ES-I3 (cell line): ENCODE results near the gene ABHD10.
A peak's percentile ranks its signal among the peaks of the same experiment; 100 is the strongest.

Experiments used
- H3K36me3 ChIP-seq: 2 replicates; pipeline ENCODE4 v1.6.1; 2013; ENCODE audit warnings: mild to moderate bottlenecking, low read length, control low read depth, moderate library complexity; ENCODE audit not compliant: insufficient read depth
- H3K4me1 ChIP-seq: 2 replicates; pipeline ENCODE4 v1.6.1; 2013; ENCODE audit warnings: mild to moderate bottlenecking, control low read depth, low read length; ENCODE audit not compliant: insufficient read depth
- H3K9ac ChIP-seq: 2 replicates; pipeline ENCODE4 v1.6.1; 2013; ENCODE audit warnings: low read depth, mild to moderate bottlenecking, low read length, moderate library complexity
- H3K9me3 ChIP-seq: 2 replicates; pipeline ENCODE4 v1.6.1; 2013; ENCODE audit warnings: mild to moderate bottlenecking, low read length, moderate library complexity; ENCODE audit not compliant: control insufficient read depth, insufficient read depth

The ABHD10 gene

GRCh38 chr3:111972891-111973290 is 5.9 kb upstream of the ABHD10 start:
- H3K9ac ChIP-seq: no peak overlapping the region
- H3K4me1 ChIP-seq: no peaks in the 10 kb centered on the region
- no peaks in the 10 kb centered on the region for H3K36me3 ChIP-seq
- H3K9me3 ChIP-seq: no peaks in the 10 kb centered on the region

- no peak overlapping the region for H3K9ac ChIP-seq
- no peaks in the 10 kb centered on the region for H3K36me3 ChIP-seq
- H3K4me1 ChIP-seq: no peaks in the 10 kb centered on the region
- no peaks in the 10 kb centered on the region for H3K9me3 ChIP-seq
Measured at GRCh38 chr3:111975131-111975530, 3.7 kb upstream of the ABHD10 start.

- Histone ChIP-seq H3K4me1 (no peaks in the 10 kb centered on the region; the same call in 1 of the 2 replicates), H3K9me3 (no peaks in the 10 kb centered on the region), H3K9ac (no peak overlapping the region), H3K36me3 (no peaks in the 10 kb centered on the region; the same call in 1 of the 2 replicates)
Measured at GRCh38 chr3:111976254-111976653, 2.6 kb upstream of the ABHD10 start.

- no peaks in the 10 kb centered on the region for H3K9me3 ChIP-seq
- peak overlapping the region; percentile 88 for H3K9ac ChIP-seq
- no peaks in the 10 kb centered on the region; the same call in 1 of the 2 replicates for H3K4me1 ChIP-seq
- no peaks in the 10 kb centered on the region; the same call in 1 of the 2 replicates for H3K36me3 ChIP-seq
Measured at GRCh38 chr3:111979434-111980038, 710 bp downstream of the ABHD10 start.

- Histone ChIP-seq H3K36me3 (no peaks in the 10 kb centered on the region; the same call in 1 of the 2 replicates), H3K9ac (no peak overlapping the region), H3K9me3 (no peaks in the 10 kb centered on the region), H3K4me1 (no peaks in the 10 kb centered on the region; the same call in 1 of the 2 replicates)
Measured at GRCh38 chr3:111980716-111981456, 2.1 kb downstream of the ABHD10 start.

- Histone ChIP-seq H3K9me3 (no peaks in the 10 kb centered on the region), H3K4me1 (no peaks in the 10 kb centered on the region; the same call in 1 of the 2 replicates), H3K36me3 (no peaks in the 10 kb centered on the region; the same call in 1 of the 2 replicates), H3K9ac (no peak overlapping the region)
Measured at GRCh38 chr3:111981457-111981763, 2.6 kb downstream of the ABHD10 start.

GRCh38 chr3:111984636-111985298 is 5.9 kb downstream of the ABHD10 start:
- Histone ChIP-seq H3K9ac (no peak overlapping the region), H3K9me3 (no peaks in the 10 kb centered on the region), H3K4me1 (no peaks in the 10 kb centered on the region; the same call in 1 of the 2 replicates), H3K36me3 (no peaks in the 10 kb centered on the region; the same call in 1 of the 2 replicates)

GRCh38 chr3:111986800-111987199 is 8.0 kb downstream of the ABHD10 start:
- H3K4me1 ChIP-seq: no peaks in the 10 kb centered on the region
- H3K9ac ChIP-seq: no peak overlapping the region
- peaks cover 2% of the 10 kb centered on the region; the same call in 1 of the 2 replicates for H3K36me3 ChIP-seq
- H3K9me3 ChIP-seq: no peaks in the 10 kb centered on the region

- Histone ChIP-seq H3K4me1 (no peaks in the 10 kb centered on the region), H3K36me3 (peaks cover 2% of the 10 kb centered on the region; the same call in 1 of the 2 replicates), H3K9me3 (no peaks in the 10 kb centered on the region), H3K9ac (no peak overlapping the region)
Measured at GRCh38 chr3:111989061-111989678, 10.3 kb downstream of the ABHD10 start.

GRCh38 chr3:111993038-111993437 is 14.2 kb downstream of the ABHD10 start:
- Histone ChIP-seq H3K9ac (no peak overlapping the region), H3K9me3 (no peaks in the 10 kb centered on the region), H3K4me1 (no peaks in the 10 kb centered on the region), H3K36me3 (peaks cover 2% of the 10 kb centered on the region; the same call in 1 of the 2 replicates)

GRCh38 chr3:111998636-111999483 is 20.0 kb downstream of the ABHD10 start, which contains the start of gene TAGLN3:
Gene TAGLN3 (plus strand): TSS chr3:111998922. CDS start chr3:111999423, 501 bp downstream.
- peak within 1 kb of the TSS; percentile 83 for H3K9ac ChIP-seq
- peaks cover 17% of the 10 kb centered on the region for H3K4me1 ChIP-seq
- no peaks in the 10 kb centered on the region for H3K9me3 ChIP-seq
- no peaks in the 10 kb centered on the region for H3K36me3 ChIP-seq

GRCh38 chr3:111999484-112000324 is 20.9 kb downstream of the ABHD10 start:
- Histone ChIP-seq H3K9me3 (no peaks in the 10 kb centered on the region), H3K36me3 (no peaks in the 10 kb centered on the region), H3K9ac (peak overlapping the region; percentile 83), H3K4me1 (peaks cover 17% of the 10 kb centered on the region)

- Histone ChIP-seq H3K4me1 (peaks cover 17% of the 10 kb centered on the region), H3K36me3 (no peaks in the 10 kb centered on the region), H3K9ac (no peak overlapping the region; the same call in 1 of the 2 replicates), H3K9me3 (no peaks in the 10 kb centered on the region)
Measured at GRCh38 chr3:112000367-112000771, 21.5 kb downstream of the ABHD10 start.
